HepG2 (cell line): ENCODE measurements around the gene MICAL3. TPM values are rescaled to one million over a fixed set of nuclear protein-coding genes. Genes with fewer than 3 reads are reported as not detected.

ENCODE experiments used
- DDIT3 ChIP-seq: sonication (generic); formaldehyde crosslinking; IDR thresholded peaks from 2 replicates; pipeline ENCODE4 v1.4.0; 2020; ENCODE audit warnings: mild to moderate bottlenecking, missing genetic modification reagents
- DZIP1 ChIP-seq: sonication (generic); formaldehyde crosslinking; IDR thresholded peaks from 2 replicates; pipeline ENCODE4 v1.5.0; 2020; ENCODE audit warnings: mild to moderate bottlenecking, missing genetic modification reagents
- E2F5 ChIP-seq: sonication (generic); formaldehyde crosslinking; conservative IDR thresholded peaks from 2 replicates; pipeline ENCODE4 v1.4.0; 2020; ENCODE audit warnings: missing genetic modification reagents
- FOXA1 ChIP-seq, 2 experiments: fragments of 450-650 bp in 1 of 2; sonication (generic) in 1 of 2; formaldehyde crosslinking in 1 of 2; IDR thresholded peaks; 2 replicates each; pipeline versions ENCODE4 v1.4.0 to v1.6.1; 2016 to 2020; ENCODE audit warnings: missing genetic modification reagents in 1 of 2
- FOXA3 ChIP-seq: IDR thresholded peaks from 2 replicates; pipeline ENCODE4 v1.6.1; 2016; ENCODE audit warnings: missing genetic modification reagents, missing compliant biosample characterization
- HOXD1 ChIP-seq: sonication (generic); formaldehyde crosslinking; IDR thresholded peaks from 2 replicates; pipeline ENCODE4 v1.5.0; 2020; ENCODE audit warnings: missing genetic modification reagents
- IRF2 ChIP-seq: IDR thresholded peaks from 2 replicates; pipeline ENCODE4 v1.6.1; 2018; ENCODE audit warnings: missing genetic modification reagents, missing compliant biosample characterization
- MEIS2 ChIP-seq: sonication (generic); formaldehyde crosslinking; IDR thresholded peaks from 2 replicates; pipeline ENCODE4 v1.9.0; 2021; ENCODE audit warnings: mild to moderate bottlenecking, missing genetic modification reagents
- MXD4 ChIP-seq: IDR thresholded peaks from 2 replicates; pipeline ENCODE4 v1.6.1; 2016; ENCODE audit warnings: mild to moderate bottlenecking, missing biosample characterization, missing genetic modification reagents
- NR0B2 ChIP-seq: sonication (generic); formaldehyde crosslinking; IDR thresholded peaks from 2 replicates; pipeline ENCODE4 v1.4.0; 2020; ENCODE audit warnings: mild to moderate bottlenecking, missing genetic modification reagents
- NR2F1 ChIP-seq, 2 experiments: fragments of 450-650 bp in 1 of 2; formaldehyde crosslinking in 1 of 2; IDR thresholded peaks; 2 replicates each; pipeline versions ENCODE4 v1.5.0 to v1.6.1; 2016 to 2020; ENCODE audit warnings: mild to moderate bottlenecking in 1 of 2, missing compliant biosample characterization in 1 of 2, missing genetic modification reagents in 1 of 2, moderate library complexity in 1 of 2
- PPARG ChIP-seq: conservative IDR thresholded peaks from 2 replicates; pipeline ENCODE4 v1.6.1; 2016; ENCODE audit warnings: missing biosample characterization, missing genetic modification reagents
- PRPF4 ChIP-seq: fragments of 200-400 bp; formaldehyde crosslinking; IDR thresholded peaks from 2 replicates; pipeline ENCODE4 v1.6.1; 2016; ENCODE audit warnings: low read length, low read depth; ENCODE audit not compliant: poor library complexity, severe bottlenecking
- RBM22 ChIP-seq: fragments of 200-400 bp; formaldehyde crosslinking; optimal IDR thresholded peaks from 2 replicates; pipeline ENCODE3; 2017; ENCODE audit warnings: mild to moderate bottlenecking, low read length, moderate library complexity
- REL ChIP-seq: sonication (generic); formaldehyde crosslinking; conservative IDR thresholded peaks from 2 replicates; pipeline ENCODE4 v1.8.0; 2022; ENCODE audit warnings: mild to moderate bottlenecking, missing genetic modification reagents, moderate library complexity
- SATB2 ChIP-seq: sonication (generic); formaldehyde crosslinking; IDR thresholded peaks from 2 replicates; pipeline ENCODE4 v1.5.0; 2020; ENCODE audit warnings: missing genetic modification reagents
- SMAD3 ChIP-seq: sonication (generic); formaldehyde crosslinking; IDR thresholded peaks from 2 replicates; pipeline ENCODE4 v1.4.0; 2020; ENCODE audit warnings: missing genetic modification reagents
- SP1 ChIP-seq, 2 experiments: fragments of 450-650 bp in 1 of 2; sonication (generic) in 1 of 2; formaldehyde crosslinking in 1 of 2; IDR thresholded peaks; 2 replicates each; pipeline versions ENCODE4 v1.4.0 to v1.6.1; 2016 to 2020; ENCODE audit warnings: missing genetic modification reagents in 1 of 2
- ZMAT5 ChIP-seq: sonication (generic); formaldehyde crosslinking; IDR thresholded peaks from 2 replicates; pipeline ENCODE4 v1.5.0; 2020; ENCODE audit warnings: mild to moderate bottlenecking, low read depth, missing genetic modification reagents, borderline replicate concordance
- ZNF10 ChIP-seq: sonication (generic); formaldehyde crosslinking; IDR thresholded peaks from 2 replicates; pipeline ENCODE4 v1.4.0; 2020; ENCODE audit warnings: mild to moderate bottlenecking, low read depth, missing genetic modification reagents, borderline replicate concordance
- ZNF30 ChIP-seq: sonication (generic); formaldehyde crosslinking; IDR thresholded peaks from 2 replicates; pipeline ENCODE4 v1.5.0; 2020; ENCODE audit warnings: mild to moderate bottlenecking, missing genetic modification reagents
- ZNF567 ChIP-seq: sonication (generic); formaldehyde crosslinking; IDR thresholded peaks from 2 replicates; pipeline ENCODE4 v1.8.1; 2023; ENCODE audit warnings: mild to moderate bottlenecking, missing genetic modification reagents, borderline replicate concordance
- ZNF569 ChIP-seq: sonication (generic); formaldehyde crosslinking; IDR thresholded peaks from 2 replicates; pipeline ENCODE4 v1.5.0; 2020; ENCODE audit warnings: mild to moderate bottlenecking, missing genetic modification reagents, moderate library complexity, borderline replicate concordance
- ZNF607 ChIP-seq: sonication (generic); formaldehyde crosslinking; IDR thresholded peaks from 2 replicates; pipeline ENCODE4 v1.5.1; 2020; ENCODE audit warnings: missing genetic modification reagents, mild to moderate bottlenecking, borderline replicate concordance
- polyA plus RNA-seq, 8 experiments: library from polyadenylated mRNA; depleted of rRNA in 3 of 8; stranded (reverse) in 7 of 8; unstranded in 1 of 8; fragments of >200 nt; fragmentation: Illumina TruSeq in 4 of 8; extraction: Trizol in 4 of 8; gene quantifications; 2 replicates each; pipeline versions ENCODE4 v1.2.1 to v1.2.3, GENCODE V29; 2011 to 2016; ENCODE audit warnings: low read depth in 4 of 8, missing spikeins in 1 of 8, mixed read lengths in 1 of 8; ENCODE audit not compliant: insufficient read depth in 1 of 8
- total RNA-seq, 5 experiments: library from RNA; depleted of rRNA; stranded (reverse); fragments of >200 nt; fragmentation: Illumina TruSeq; extraction: Trizol; gene quantifications; 2 replicates each; pipeline ENCODE4 v1.2.3, GENCODE V29; 2016; ENCODE audit warnings: low read depth in 1 of 5

The MICAL3 gene
- total and polyA plus RNA-seq, 2 of the 13 experiments (the other 11 are each of a cell fraction or from before 2014, with no cell fraction given): 5.3 to 12.5 TPM

- TF ChIP-seq DZIP1 (no peak), ZMAT5 (CRISPR knock-in tag) (no peak), PPARG (CRISPR knock-in tag) (peak; percentile 80), ZNF10 (no peak), ZNF569 (CRISPR knock-in tag) (no peak), ZNF607 (no peak), SMAD3 (CRISPR knock-in tag) (no peak), REL (CRISPR knock-in tag) (no peak), SP1 (IDR thresholded peaks at IDR 0.05) (no peak), SP1 (CRISPR knock-in tag; IDR thresholded peaks at IDR 0.05) (no peak), MXD4 (CRISPR knock-in tag) (no peak), FOXA3 (peak; percentile 61; the same call in 1 of the 2 replicates), PRPF4 (no peak), ZNF30 (CRISPR knock-in tag) (no peak), FOXA1 (IDR thresholded peaks at IDR 0.05) (no peak), FOXA1 (CRISPR knock-in tag; IDR thresholded peaks at IDR 0.05) (peak; percentile 37), IRF2 (CRISPR knock-in tag) (peak; percentile 59; the same call in 1 of the 2 replicates), NR0B2 (CRISPR knock-in tag) (no peak), RBM22 (no peak), ZNF567 (CRISPR knock-in tag) (no peak), SATB2 (CRISPR knock-in tag) (no peak), MEIS2 (CRISPR knock-in tag) (no peak), HOXD1 (CRISPR knock-in tag) (no peak), E2F5 (no peak), NR2F1 (CRISPR knock-in tag; IDR thresholded peaks at IDR 0.05) (peak; percentile 92 to 95), DDIT3 (CRISPR knock-in tag) (no peak)
These were observed 20.3 kb upstream of the MICAL3 start (continued) for GRCh38 chr22:18044548-18045271.
